ENCODE data around the gene KIAA0825. TPM values are rescaled to one million over a fixed set of nuclear protein-coding genes. Genes with fewer than 3 reads are reported as not detected.

KIAA0825 gene
- total and polyA plus RNA-seq, 3 donors from 2014 or later, result 4.1 to 11.2 (median 9.3) TPM

GRCh38 chr5:94248175-94248875, 370.1 kb downstream of the KIAA0825 start:
- WGBS, 2 donors, result 93% methylated on average over 2 of the region's 2 CpGs
- intact Hi-C loops (cut with DNase I; ENCODE audit: low total_unique reads), result no loop called here
- Histone ChIP-seq H3K4me1 (no peaks in the 10 kb centered on the region), H3K36me3 (ENCODE audit: low read depth, missing control alignments) (no peaks in the 10 kb centered on the region), H3K27ac (no peak overlapping the region), H3K9me3 (no peaks in the 10 kb centered on the region), H3K27me3 (no peaks in the 10 kb centered on the region), H3K4me3 (no peak overlapping the region)
- no peak for TF ChIP-seq POLR2A (IDR thresholded peaks at IDR 0.05)
- TF ChIP-seq, protein P1, sequence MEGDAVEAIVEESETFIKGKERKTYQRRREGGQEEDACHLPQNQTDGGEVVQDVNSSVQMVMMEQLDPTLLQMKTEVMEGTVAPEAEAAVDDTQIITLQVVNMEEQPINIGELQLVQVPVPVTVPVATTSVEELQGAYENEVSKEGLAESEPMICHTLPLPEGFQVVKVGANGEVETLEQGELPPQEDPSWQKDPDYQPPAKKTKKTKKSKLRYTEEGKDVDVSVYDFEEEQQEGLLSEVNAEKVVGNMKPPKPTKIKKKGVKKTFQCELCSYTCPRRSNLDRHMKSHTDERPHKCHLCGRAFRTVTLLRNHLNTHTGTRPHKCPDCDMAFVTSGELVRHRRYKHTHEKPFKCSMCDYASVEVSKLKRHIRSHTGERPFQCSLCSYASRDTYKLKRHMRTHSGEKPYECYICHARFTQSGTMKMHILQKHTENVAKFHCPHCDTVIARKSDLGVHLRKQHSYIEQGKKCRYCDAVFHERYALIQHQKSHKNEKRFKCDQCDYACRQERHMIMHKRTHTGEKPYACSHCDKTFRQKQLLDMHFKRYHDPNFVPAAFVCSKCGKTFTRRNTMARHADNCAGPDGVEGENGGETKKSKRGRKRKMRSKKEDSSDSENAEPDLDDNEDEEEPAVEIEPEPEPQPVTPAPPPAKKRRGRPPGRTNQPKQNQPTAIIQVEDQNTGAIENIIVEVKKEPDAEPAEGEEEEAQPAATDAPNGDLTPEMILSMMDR (IDR thresholded peaks at IDR 0.05), result no peak
- no peak for DNase-seq

GRCh38 chr5:94245608-94246007, 372.8 kb downstream of the KIAA0825 start:
- WGBS, 2 donors, result 92 to 98% methylated on average over 4 of the region's 4 CpGs
- H3K27ac ChIP-seq, result no peak overlapping the region
- TF ChIP-seq, protein P1 (IDR thresholded peaks at IDR 0.05), result no peak
- TF ChIP-seq POLR2A (IDR thresholded peaks at IDR 0.05), result no peak
- no peaks in the 10 kb centered on the region for H3K36me3 ChIP-seq (ENCODE audit: low read depth, missing control alignments)
- no peak overlapping the region for H3K4me3 ChIP-seq
- DNase-seq, result no peak
- intact Hi-C loops (cut with DNase I; ENCODE audit: low total_unique reads), result no loop called here
- no peaks in the 10 kb centered on the region for H3K27me3 ChIP-seq
- no peaks in the 10 kb centered on the region for H3K9me3 ChIP-seq
- H3K4me1 ChIP-seq, result no peaks in the 10 kb centered on the region

- Histone ChIP-seq H3K4me3 (no peak overlapping the region), H3K27ac (no peak overlapping the region), H3K27me3 (no peaks in the 10 kb centered on the region), H3K9me3 (no peaks in the 10 kb centered on the region), H3K4me1 (no peaks in the 10 kb centered on the region), H3K36me3 (ENCODE audit: low read depth, missing control alignments) (no peaks in the 10 kb centered on the region)
- WGBS, 2 donors, result 27 to 58% methylated on average over 1 of the region's 1 CpG
- TF ChIP-seq, protein P1 (IDR thresholded peaks at IDR 0.05), result no peak
- no peak for TF ChIP-seq POLR2A (IDR thresholded peaks at IDR 0.05)
- intact Hi-C loops (cut with DNase I; ENCODE audit: low total_unique reads), result no loop called here
- no peak for DNase-seq
Measured at GRCh38 chr5:94244921-94245320, 373.5 kb downstream of the KIAA0825 start.

DNA sequence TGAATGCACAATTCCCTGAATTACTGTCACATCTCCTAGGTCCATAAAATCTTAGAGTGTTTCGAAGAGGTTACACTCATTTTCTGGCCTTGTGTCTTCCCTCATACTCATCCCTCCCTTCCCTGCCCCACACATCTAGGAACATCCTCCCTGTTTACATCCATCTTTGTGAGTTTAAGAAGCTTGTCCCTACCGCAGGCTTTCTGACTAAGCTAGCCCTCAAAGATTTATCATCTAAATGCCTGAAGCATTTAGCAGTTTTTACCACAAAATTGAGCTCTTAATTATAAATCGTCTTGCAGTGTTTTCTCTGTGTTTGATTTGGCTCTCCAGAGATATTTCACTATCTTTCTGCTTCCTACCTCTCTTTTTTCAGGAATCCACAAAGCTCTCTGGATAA, 374.8 kb downstream of the KIAA0825 start:
- no peak for DNase-seq
- H3K4me3 ChIP-seq, result no peak overlapping the region
- no peaks in the 10 kb centered on the region for H3K36me3 ChIP-seq (ENCODE audit: low read depth, missing control alignments)
- H3K27ac ChIP-seq, result no peak overlapping the region
- no peaks in the 10 kb centered on the region for H3K27me3 ChIP-seq
- intact Hi-C loops (cut with DNase I; ENCODE audit: low total_unique reads), result no loop called here
- H3K9me3 ChIP-seq, result no peaks in the 10 kb centered on the region
- 43 to 58% methylated on average over 3 of the region's 3 CpGs for WGBS, 2 donors
- H3K4me1 ChIP-seq, result no peaks in the 10 kb centered on the region
- no peak for TF ChIP-seq POLR2A (IDR thresholded peaks at IDR 0.05)
- TF ChIP-seq, protein P1 (IDR thresholded peaks at IDR 0.05), result no peak

Data from testis (tissue), 3 donors.